PFSK-1 (cell line): ENCODE results near the gene MST1.

Source experiments
- FOXP2 ChIP-seq: optimal IDR thresholded peaks from 2 replicates; pipeline ENCODE3; 2011; ENCODE audit warnings: borderline replicate concordance, control low read depth, inconsistent platforms; ENCODE audit not compliant: insufficient read depth; ENCODE audit errors: extremely low read length, extremely low read depth
- POLR2AphosphoS5 ChIP-seq: IDR thresholded peaks from 2 replicates; pipeline ENCODE4 v1.6.1; 2012; ENCODE audit warnings: low read depth, mild to moderate bottlenecking, control low read depth, low read length, moderate library complexity
- REST ChIP-seq, 2 experiments: IDR thresholded peaks; 2 replicates each; pipeline versions ENCODE4 v1.6.1 to v1.8.0; 2011 to 2012; ENCODE audit warnings: low read depth in 2 of 2, low read length in 2 of 2, control low read depth in 1 of 2, inconsistent platforms in 1 of 2, mild to moderate bottlenecking in 1 of 2, moderate library complexity in 1 of 2; ENCODE audit not compliant: insufficient read depth in 1 of 2
- SIN3A ChIP-seq: IDR thresholded peaks from 2 replicates; pipeline ENCODE4 v1.6.1; 2012; ENCODE audit warnings: mild to moderate bottlenecking, low read length, moderate library complexity, borderline replicate concordance; ENCODE audit not compliant: insufficient read depth
- TAF1 ChIP-seq: IDR thresholded peaks from 2 replicates; pipeline ENCODE4 v1.6.1; 2012; ENCODE audit warnings: low read length, control low read depth, borderline replicate concordance; ENCODE audit not compliant: insufficient read depth

MST1 gene

GRCh38 chr3:49703443-49703927 is 14.2 kb upstream of the MST1 start:
- TF ChIP-seq TAF1 (no peak), FOXP2 (peak; percentile 37)

- TF ChIP-seq FOXP2 (no peak), REST (IDR thresholded peaks at IDR 0.05; ENCODE audit: insufficient read depth in 1 of 2, low read depth in 2 of 2, low read length in 2 of 2) (no peak), TAF1 (no peak), POLR2AphosphoS5 (no peak), SIN3A (no peak)
Observed at GRCh38 chr3:49702672-49703071, 13.4 kb upstream of the MST1 start.

DNA sequence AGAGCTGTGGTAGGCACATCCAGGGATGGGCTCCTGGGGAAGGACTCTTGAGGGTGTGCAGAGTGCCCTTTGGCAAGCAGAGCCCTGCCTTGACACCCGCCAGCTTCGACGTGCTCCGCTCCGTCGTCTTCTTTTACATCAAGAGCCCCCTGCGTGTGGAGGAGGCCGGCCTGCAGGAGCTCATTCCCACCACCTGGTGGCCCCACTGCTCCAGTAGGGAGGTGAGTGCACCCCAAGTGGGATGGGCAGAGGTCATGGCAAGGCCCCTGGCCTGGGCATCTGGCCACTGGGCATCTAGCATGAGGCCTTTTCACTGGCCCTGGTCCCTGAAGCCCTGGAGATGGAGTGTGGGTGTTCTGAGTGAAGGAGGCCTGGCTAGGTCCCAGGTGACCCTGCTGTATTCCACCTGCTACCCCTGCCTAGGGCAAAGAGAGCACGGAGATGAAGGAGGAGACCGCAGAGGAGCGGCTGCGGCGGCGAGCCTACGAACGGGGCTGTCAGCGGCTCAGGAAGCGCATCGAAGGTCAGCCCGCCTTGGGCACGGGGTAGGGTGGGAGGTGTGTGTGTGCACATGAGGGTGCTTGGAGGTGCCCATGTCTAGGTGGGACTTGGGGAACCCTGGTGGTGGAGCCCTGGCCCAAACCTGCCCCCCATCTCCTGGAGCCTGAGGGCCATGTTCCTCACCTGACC is 12.3 kb upstream of the MST1 start:
- TF ChIP-seq SIN3A (no peak), TAF1 (no peak), POLR2AphosphoS5 (no peak), FOXP2 (no peak), REST (IDR thresholded peaks at IDR 0.05; ENCODE audit: insufficient read depth in 1 of 2, low read depth in 2 of 2, low read length in 2 of 2) (no peak)

DNA sequence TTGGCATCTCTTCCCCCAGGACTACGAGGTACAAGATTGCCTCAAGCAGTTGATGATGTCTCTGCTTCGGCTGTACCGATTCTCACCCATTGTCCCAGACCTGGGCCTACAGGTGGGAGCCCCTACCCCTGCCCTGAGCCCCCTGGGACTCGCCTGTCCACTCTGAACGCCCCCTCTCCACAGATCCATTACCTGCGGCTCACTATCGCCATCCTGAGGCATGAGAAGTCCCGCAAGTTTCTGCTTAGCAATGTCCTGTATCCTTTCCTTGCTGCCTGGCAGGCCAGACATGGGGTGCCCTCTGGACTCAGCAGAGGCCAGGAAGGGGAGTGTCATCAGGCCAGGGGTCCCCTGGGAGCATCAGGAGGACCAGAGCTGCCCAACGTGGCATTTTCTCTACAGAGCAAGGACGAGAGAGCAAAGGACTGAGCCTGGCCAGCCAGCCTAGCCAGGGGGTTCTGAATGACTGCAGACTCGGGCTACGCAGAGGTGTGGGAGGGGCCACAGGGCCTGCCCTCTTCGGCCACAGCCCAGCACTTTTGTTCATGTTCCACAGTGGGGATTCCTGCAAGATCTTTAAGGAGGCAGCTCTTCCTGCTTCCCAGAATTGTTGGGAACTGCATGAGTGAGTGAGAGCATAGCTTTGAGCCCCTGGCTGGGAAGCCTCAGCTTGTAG is 11.3 kb upstream of the MST1 start:
- TF ChIP-seq REST (IDR thresholded peaks at IDR 0.05; ENCODE audit: insufficient read depth in 1 of 2, low read depth in 2 of 2, low read length in 2 of 2) (no peak), POLR2AphosphoS5 (no peak), FOXP2 (no peak), TAF1 (no peak)

GRCh38 chr3:49700014-49700413 is 10.7 kb upstream of the MST1 start:
- TF ChIP-seq POLR2AphosphoS5 (no peak), TAF1 (no peak), FOXP2 (no peak), REST (IDR thresholded peaks at IDR 0.05; ENCODE audit: insufficient read depth in 1 of 2, low read depth in 2 of 2, low read length in 2 of 2) (no peak), SIN3A (no peak)
